Astrocyte (in vitro differentiated cells and primary cell): ENCODE data around the gene BCL3.

Experiments
- EZH2 ChIP-seq: IDR thresholded peaks from 2 replicates; pipeline ENCODE4 v1.6.1; 2012; ENCODE audit warnings: mild to moderate bottlenecking, low read length, inconsistent platforms; ENCODE audit not compliant: insufficient read depth
- TF ChIP-seq, protein P1 (sequence below): IDR thresholded peaks from 2 replicates; pipeline ENCODE4 v1.5.1; 2011; ENCODE audit warnings: low read depth, mild to moderate bottlenecking, inconsistent platforms, low read length, moderate library complexity; ENCODE audit not compliant: insufficient read depth

DNA sequence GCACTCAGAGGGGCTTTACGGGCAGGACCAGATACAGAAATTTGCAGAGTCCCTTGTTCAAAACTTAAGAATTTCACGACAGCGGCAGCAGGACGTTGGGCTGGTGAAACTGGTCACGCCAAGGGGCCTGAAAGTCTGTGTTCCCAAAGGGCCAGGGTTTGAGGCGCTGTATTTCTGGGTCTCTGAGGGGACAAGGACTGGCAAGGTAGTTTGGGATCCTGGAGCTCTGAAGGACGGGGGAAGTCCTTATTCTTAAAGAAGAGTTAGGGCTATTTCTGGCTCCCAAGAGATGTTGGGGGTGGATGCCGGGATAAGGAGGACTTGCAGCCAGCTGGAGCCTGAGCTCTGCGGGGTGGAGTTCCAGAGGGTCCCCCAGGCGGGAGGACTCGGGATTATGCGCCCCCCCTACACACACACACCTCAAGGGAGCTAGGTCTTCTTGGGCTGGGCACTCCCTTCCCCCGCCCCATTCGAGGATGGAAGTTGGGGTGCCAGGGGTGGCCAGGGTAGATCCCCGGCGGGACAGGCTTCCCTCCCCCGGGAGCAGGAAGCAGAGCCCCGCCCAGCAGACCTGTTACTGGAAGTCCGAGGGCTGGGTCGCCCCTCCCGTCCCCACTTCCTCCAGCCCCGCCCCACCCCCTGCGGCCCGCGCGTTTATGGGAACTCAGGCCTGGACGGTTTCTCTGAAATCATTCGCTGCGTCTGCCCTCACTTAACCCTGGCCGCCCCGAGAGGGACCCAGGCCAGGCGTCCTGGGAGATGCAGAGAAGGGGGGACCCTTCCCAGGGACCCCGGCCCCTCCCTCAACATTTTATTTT lies 5.6 kb downstream of the BCL3 start:
- no peak for TF ChIP-seq EZH2
- TF ChIP-seq, protein P1, sequence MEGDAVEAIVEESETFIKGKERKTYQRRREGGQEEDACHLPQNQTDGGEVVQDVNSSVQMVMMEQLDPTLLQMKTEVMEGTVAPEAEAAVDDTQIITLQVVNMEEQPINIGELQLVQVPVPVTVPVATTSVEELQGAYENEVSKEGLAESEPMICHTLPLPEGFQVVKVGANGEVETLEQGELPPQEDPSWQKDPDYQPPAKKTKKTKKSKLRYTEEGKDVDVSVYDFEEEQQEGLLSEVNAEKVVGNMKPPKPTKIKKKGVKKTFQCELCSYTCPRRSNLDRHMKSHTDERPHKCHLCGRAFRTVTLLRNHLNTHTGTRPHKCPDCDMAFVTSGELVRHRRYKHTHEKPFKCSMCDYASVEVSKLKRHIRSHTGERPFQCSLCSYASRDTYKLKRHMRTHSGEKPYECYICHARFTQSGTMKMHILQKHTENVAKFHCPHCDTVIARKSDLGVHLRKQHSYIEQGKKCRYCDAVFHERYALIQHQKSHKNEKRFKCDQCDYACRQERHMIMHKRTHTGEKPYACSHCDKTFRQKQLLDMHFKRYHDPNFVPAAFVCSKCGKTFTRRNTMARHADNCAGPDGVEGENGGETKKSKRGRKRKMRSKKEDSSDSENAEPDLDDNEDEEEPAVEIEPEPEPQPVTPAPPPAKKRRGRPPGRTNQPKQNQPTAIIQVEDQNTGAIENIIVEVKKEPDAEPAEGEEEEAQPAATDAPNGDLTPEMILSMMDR: no peak
